SK-N-SH treated with all-trans-retinoic acid at 6 μM for 48 hours (cell line): ENCODE data around the gene EXOC4.

ENCODE experiments used
- ATAC-seq: fragments of 200-7000 bp; cut with Tn5 transposase; 3 replicates; pipeline ENCODE4 v1.9.1; 2020; ENCODE audit warnings: mild to moderate bottlenecking, moderate library complexity
- ARNTL ChIP-seq: fragments of 450-650 bp; formaldehyde crosslinking; IDR thresholded peaks from 2 replicates; pipeline ENCODE4 v1.5.0; 2020; ENCODE audit warnings: low read depth, mild to moderate bottlenecking, moderate library complexity, borderline replicate concordance
- BACH2 ChIP-seq: fragments of 250-450 bp; sonication (Bioruptor Pico); IDR thresholded peaks from 2 replicates; pipeline ENCODE4 v1.9.0; 2021; ENCODE audit warnings: mild to moderate bottlenecking, borderline replicate concordance
- CSDC2 ChIP-seq: fragments of 250-450 bp; sonication (Bioruptor Pico); IDR thresholded peaks from 2 replicates; pipeline ENCODE4 v1.5.0; 2020; ENCODE audit warnings: mild to moderate bottlenecking, moderate library complexity
- ESRRG ChIP-seq: fragments of 250-450 bp; sonication (Bioruptor Pico); IDR thresholded peaks from 2 replicates; pipeline ENCODE4 v1.6.1; 2021; ENCODE audit warnings: mild to moderate bottlenecking
- GLIS3 ChIP-seq: fragments of 250-450 bp; sonication (Bioruptor Pico); IDR thresholded peaks from 2 replicates; pipeline ENCODE4 v1.5.0; 2020; ENCODE audit warnings: mild to moderate bottlenecking, moderate library complexity
- ISL1 ChIP-seq: fragments of 250-450 bp; sonication (Bioruptor Pico); IDR thresholded peaks from 2 replicates; pipeline ENCODE4 v2.1.2; 2022; ENCODE audit warnings: mild to moderate bottlenecking, moderate library complexity
- PATZ1 ChIP-seq: fragments of 250-450 bp; sonication (Bioruptor Pico); IDR thresholded peaks from 2 replicates; pipeline ENCODE4 v1.8.0; 2020; ENCODE audit warnings: mild to moderate bottlenecking, moderate library complexity, borderline replicate concordance
- POU6F1 ChIP-seq: fragments of 250-450 bp; sonication (Bioruptor Pico); IDR thresholded peaks from 2 replicates; pipeline ENCODE4 v1.8.0; 2021; ENCODE audit warnings: low read depth, mild to moderate bottlenecking, moderate library complexity, borderline replicate concordance
- PPARA ChIP-seq: fragments of 250-450 bp; sonication (Bioruptor Pico); IDR thresholded peaks from 2 replicates; pipeline ENCODE4 v1.5.0; 2020; ENCODE audit warnings: mild to moderate bottlenecking, borderline replicate concordance
- RARB ChIP-seq: fragments of 250-450 bp; sonication (Bioruptor Pico); IDR thresholded peaks from 2 replicates; pipeline ENCODE4 v1.8.0; 2021; ENCODE audit warnings: mild to moderate bottlenecking, moderate library complexity
- SNAI2 ChIP-seq: fragments of 250-450 bp; sonication (Bioruptor Pico); IDR thresholded peaks from 2 replicates; pipeline ENCODE4 v1.5.0; 2020; ENCODE audit warnings: mild to moderate bottlenecking, moderate library complexity
- TCF4 ChIP-seq: fragments of 250-450 bp; sonication (Bioruptor Pico); IDR thresholded peaks from 2 replicates; pipeline ENCODE4 v1.8.0; 2021; ENCODE audit warnings: mild to moderate bottlenecking, moderate library complexity, borderline replicate concordance
- TOX ChIP-seq: fragments of 250-450 bp; sonication (Bioruptor Pico); IDR thresholded peaks from 2 replicates; pipeline ENCODE4 v1.8.0; 2021; ENCODE audit warnings: mild to moderate bottlenecking, moderate library complexity, borderline replicate concordance
- TSHZ2 ChIP-seq: fragments of 250-450 bp; sonication (Bioruptor Pico); IDR thresholded peaks from 2 replicates; pipeline ENCODE4 v1.5.0; 2020; ENCODE audit warnings: mild to moderate bottlenecking, moderate library complexity
- ZFP3 ChIP-seq: fragments of 250-450 bp; sonication (Bioruptor Pico); IDR thresholded peaks from 2 replicates; pipeline ENCODE4 v1.5.0; 2020; ENCODE audit warnings: mild to moderate bottlenecking, moderate library complexity
- ZNF565 ChIP-seq: fragments of 450-650 bp; formaldehyde crosslinking; conservative IDR thresholded peaks from 2 replicates; pipeline ENCODE4 v1.5.0; 2020; ENCODE audit warnings: low read depth, mild to moderate bottlenecking, moderate library complexity
- ZNF70 ChIP-seq: fragments of 450-650 bp; formaldehyde crosslinking; IDR thresholded peaks from 2 replicates; pipeline ENCODE4 v1.5.0; 2020; ENCODE audit warnings: mild to moderate bottlenecking, moderate library complexity
- ZNF8 ChIP-seq: fragments of 450-650 bp; formaldehyde crosslinking; IDR thresholded peaks from 2 replicates; pipeline ENCODE4 v1.5.0; 2020; ENCODE audit warnings: mild to moderate bottlenecking, moderate library complexity
- TF ChIP-seq, protein P1 (sequence below): fragments of 250-450 bp; sonication (Bioruptor Pico); IDR thresholded peaks from 2 replicates; pipeline ENCODE4 v1.5.1; 2020; ENCODE audit warnings: low read depth, mild to moderate bottlenecking, moderate library complexity

EXOC4 gene

GRCh38 chr7:133491846-133492652, 239.2 kb downstream of the EXOC4 start:
- ATAC-seq = peak; percentile 60
- no peak for TF ChIP-seq ARNTL (CRISPR knock-in tag)
- TF ChIP-seq BACH2 = no peak
- TF ChIP-seq TOX (CRISPR knock-in tag) = no peak
- no peak for TF ChIP-seq TSHZ2 (CRISPR knock-in tag)
- no peak for TF ChIP-seq CSDC2 (CRISPR knock-in tag)
- no peak for TF ChIP-seq SNAI2 (CRISPR knock-in tag)
- no peak for TF ChIP-seq GLIS3 (CRISPR knock-in tag)
- TF ChIP-seq ZNF8 (CRISPR knock-in tag) = no peak
- TF ChIP-seq ISL1 (CRISPR knock-in tag) = peak; percentile 74

GRCh38 chr7:133497061-133497460, 244.2 kb downstream of the EXOC4 start:
- TF ChIP-seq GLIS3 (CRISPR knock-in tag) (no peak), TSHZ2 (CRISPR knock-in tag) (no peak), ZNF565 (CRISPR knock-in tag) (no peak), ISL1 (CRISPR knock-in tag) (no peak), CSDC2 (CRISPR knock-in tag) (no peak)
- no peak for ATAC-seq

GRCh38 chr7:133501771-133502170, 248.9 kb downstream of the EXOC4 start:
- no peak for TF ChIP-seq PPARA (CRISPR knock-in tag)
- TF ChIP-seq ZFP3 = no peak
- TF ChIP-seq, protein P1, sequence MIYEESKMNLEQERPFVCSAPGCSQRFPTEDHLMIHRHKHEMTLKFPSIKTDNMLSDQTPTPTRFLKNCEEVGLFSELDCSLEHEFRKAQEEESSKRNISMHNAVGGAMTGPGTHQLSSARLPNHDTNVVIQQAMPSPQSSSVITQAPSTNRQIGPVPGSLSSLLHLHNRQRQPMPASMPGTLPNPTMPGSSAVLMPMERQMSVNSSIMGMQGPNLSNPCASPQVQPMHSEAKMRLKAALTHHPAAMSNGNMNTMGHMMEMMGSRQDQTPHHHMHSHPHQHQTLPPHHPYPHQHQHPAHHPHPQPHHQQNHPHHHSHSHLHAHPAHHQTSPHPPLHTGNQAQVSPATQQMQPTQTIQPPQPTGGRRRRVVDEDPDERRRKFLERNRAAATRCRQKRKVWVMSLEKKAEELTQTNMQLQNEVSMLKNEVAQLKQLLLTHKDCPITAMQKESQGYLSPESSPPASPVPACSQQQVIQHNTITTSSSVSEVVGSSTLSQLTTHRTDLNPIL (CRISPR knock-in tag) = no peak
- no peak for TF ChIP-seq SNAI2 (CRISPR knock-in tag)
- no peak for TF ChIP-seq BACH2
- ATAC-seq = no peak

- TF ChIP-seq, protein P1 (CRISPR knock-in tag) = peak; percentile 52; the same call in 1 of the 2 replicates
- 0 out of 2 replicates have a peak, but pooled peaks have one; percentile 18 for TF ChIP-seq ESRRG
- no peak for TF ChIP-seq PATZ1 (CRISPR knock-in tag)
- no peak for TF ChIP-seq ARNTL (CRISPR knock-in tag)
- no peak for TF ChIP-seq ZNF70 (CRISPR knock-in tag)
- TF ChIP-seq TCF4 = no peak
- no peak for TF ChIP-seq BACH2
- no peak for TF ChIP-seq CSDC2 (CRISPR knock-in tag)
- no peak for TF ChIP-seq SNAI2 (CRISPR knock-in tag)
- no peak for TF ChIP-seq RARB (CRISPR knock-in tag)
- no peak for TF ChIP-seq TOX (CRISPR knock-in tag)
- no peak for TF ChIP-seq POU6F1 (CRISPR knock-in tag)
- TF ChIP-seq ISL1 (CRISPR knock-in tag) = peak; percentile 87
- 0 out of 3 replicates have a peak, but pooled peaks have one; percentile 33 for ATAC-seq
Measured at GRCh38 chr7:133502498-133502897, 249.6 kb downstream of the EXOC4 start.
